DND-41 (cell line): ENCODE results near the gene MAPRE2.

Source experiments
- CTCF ChIP-seq: IDR thresholded peaks from 2 replicates; pipeline ENCODE4 v1.5.1; 2012; ENCODE audit warnings: borderline replicate concordance, low read length, moderate library complexity, mild to moderate bottlenecking; ENCODE audit not compliant: poor library complexity, severe bottlenecking; ENCODE audit errors: extremely low read depth
- EZH2 ChIP-seq: IDR thresholded peaks from 3 replicates; pipeline ENCODE4 v1.6.1; 2012; ENCODE audit warnings: borderline replicate concordance, low read depth, mild to moderate bottlenecking, moderate library complexity, low read length, inconsistent platforms; ENCODE audit not compliant: severe bottlenecking

GRCh38 chr18:35164133-35164532, 122.9 kb downstream of the MAPRE2 start:
- TF ChIP-seq CTCF (no peak), EZH2 (no peak)
